KG1 (cell line): ENCODE data around the gene CCDC88B.
"Not testable (repeated sequence)": the region's sequence is repeated elsewhere in the genome, so short reads cannot be mapped to it uniquely, and the experiment has no call there.

ENCODE experiments used
- DNase-seq: peaks from one replicate; lab custom pipeline; 2025; lab: John Stamatoyannopoulos, UW

Gene CCDC88B

DNA sequence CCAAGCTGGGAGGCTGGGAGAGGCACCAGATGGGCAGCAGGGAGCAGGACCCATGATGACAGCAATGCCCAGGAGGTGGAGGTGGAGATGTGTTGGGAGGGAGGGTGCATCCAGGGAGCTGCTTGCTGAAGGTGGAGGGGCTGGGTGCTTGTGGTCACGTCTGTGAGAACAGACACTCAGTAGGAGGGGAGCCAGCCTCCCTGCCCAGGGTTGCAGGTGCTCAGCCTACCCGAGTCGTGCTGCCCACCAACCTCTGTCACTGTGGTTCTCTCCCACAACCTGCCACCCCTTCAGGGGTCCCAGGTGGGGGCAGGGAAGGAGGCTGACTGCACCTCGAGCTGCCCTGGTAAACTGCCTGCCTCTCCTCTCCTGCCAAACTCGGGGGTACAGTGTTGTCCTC lies 16.6 kb upstream of the CCDC88B start:
- DNase-seq: no peak

DNA sequence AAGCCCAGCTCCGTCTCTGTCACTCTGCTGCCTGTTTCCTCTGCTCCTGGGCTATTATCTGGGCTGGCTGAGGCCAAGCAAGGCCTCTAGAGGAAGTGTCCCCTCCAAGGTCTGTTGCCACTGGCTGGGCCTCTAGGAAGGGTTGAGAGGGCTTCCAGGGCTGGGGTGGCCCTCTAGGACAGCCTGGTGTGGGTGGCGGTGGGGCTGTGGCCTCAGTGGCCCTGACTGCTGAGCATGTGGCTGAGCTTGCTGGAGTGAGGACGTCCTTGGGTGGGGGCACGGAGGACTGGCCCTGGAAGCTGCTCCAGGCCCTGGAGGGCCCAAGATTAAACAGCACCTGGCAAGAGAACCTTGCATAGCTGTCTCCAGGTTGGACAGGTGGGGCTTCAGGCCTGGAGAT lies 16.0 kb upstream of the CCDC88B start:
- not testable (repeated sequence) for DNase-seq

GRCh38 chr11:64324692-64325469 lies 15.1 kb upstream of the CCDC88B start:
- no peak for DNase-seq

- DNase-seq: no peak
Observed at GRCh38 chr11:64327375-64327774, 12.6 kb upstream of the CCDC88B start.

- DNase-seq: no peak
Observed at GRCh38 chr11:64327993-64328392, 12.0 kb upstream of the CCDC88B start.

- no peak for DNase-seq
Observed at GRCh38 chr11:64330888-64331287, 9.1 kb upstream of the CCDC88B start.

- peak; percentile 97 for DNase-seq
Observed at GRCh38 chr11:64331569-64332371, 8.2 kb upstream of the CCDC88B start.

- DNase-seq: no peak
Observed at GRCh38 chr11:64333556-64333955, 6.4 kb upstream of the CCDC88B start.

DNA sequence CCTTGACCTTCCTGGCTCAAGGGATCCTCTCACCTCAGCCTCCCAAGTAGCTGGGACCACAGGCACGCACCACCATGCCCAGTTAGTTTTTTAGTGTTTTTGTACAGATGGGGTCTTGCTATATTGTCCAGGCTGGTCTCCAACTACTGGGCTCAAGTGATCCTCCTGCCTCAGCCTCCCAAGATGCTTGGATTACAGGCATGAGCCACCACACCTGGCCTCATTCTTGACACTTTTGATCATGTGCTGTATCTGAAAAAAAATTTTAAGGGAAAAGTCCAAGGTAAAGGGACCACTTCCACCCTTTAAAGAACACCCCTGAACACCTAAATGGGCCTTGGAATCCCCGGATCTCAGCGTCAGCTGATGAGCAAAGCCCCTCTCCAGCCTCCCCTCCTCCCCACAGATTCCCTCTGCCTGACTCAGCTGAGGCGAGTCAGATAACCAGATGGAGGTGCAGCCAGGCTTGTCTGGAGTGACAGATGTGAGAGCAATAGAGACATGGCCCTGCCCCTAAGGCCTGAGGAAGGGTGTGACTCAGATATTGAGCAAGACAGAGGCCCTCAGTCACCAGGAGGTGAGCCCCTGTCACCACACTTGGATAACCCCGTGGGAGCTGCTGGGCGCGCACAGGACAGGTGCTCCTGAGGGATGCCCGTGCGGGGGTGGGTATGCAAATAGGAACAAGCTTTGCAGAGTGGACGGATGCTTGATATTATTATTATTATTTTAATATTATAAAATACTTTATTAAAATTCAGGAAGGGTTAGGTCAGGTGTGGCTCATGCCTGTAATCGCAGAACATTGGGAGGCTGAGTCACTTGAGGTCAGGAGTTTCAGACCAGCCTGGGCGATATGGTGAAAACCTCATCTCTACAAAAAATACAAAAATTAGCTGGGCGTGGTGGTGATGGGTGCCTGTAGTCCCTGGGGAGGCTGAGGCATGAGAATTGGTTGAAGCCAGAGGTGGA lies 5.0 kb upstream of the CCDC88B start:
- no peak for DNase-seq

DNA sequence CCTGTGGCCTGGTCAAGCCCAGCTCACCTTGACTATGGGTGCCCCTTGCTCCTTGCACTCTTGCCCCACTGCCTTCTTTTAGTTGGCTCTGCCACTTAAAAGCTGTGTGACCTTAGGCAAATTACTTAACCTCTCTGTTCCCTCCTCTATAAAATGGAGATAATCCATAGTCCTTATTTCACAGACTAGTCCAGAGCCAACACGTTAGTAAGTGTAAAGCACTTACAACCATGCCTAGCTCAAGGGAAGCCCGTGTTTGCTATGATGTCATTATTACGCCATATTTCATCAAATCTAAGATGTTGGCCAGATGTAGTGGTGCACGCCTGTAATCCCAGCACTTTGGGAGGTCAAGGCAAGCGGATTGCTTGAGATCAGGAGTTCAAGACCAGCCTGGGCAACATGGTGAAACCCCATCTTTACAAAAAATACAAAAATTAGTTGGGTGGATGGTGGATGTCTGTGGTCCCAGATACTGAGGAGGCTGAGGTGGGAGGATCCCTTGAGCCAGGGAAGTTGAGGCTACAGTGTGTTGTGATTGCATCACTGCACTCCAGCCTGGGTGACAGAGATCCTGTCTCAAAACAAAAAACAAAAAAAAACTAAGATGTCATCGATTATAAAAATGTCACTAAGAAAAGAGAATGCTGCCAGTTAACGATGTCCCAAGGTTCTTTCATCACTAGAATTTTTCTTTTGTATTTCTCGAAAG lies 2.3 kb upstream of the CCDC88B start:
- DNase-seq: no peak

DNA sequence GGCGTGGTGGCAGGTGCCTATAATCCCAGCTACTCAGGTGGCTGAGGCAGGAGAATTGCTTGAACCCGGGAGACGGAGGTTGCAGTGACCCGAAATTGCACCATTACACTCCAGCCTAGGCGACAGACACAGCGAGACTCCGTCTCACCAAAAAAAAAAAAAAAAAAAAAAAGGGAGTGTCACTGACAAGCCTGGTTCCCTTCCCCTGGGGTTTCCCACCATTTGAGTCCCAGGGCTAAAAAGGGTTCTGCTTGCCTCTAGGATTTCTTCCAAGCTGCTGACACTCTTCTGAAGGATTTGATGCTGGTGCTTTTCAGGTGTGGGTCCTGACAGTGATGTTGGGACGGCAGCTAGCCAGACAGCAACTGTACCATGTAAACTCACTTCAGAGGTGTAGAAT lies 1.3 kb upstream of the CCDC88B start:
- no peak for DNase-seq

DNA sequence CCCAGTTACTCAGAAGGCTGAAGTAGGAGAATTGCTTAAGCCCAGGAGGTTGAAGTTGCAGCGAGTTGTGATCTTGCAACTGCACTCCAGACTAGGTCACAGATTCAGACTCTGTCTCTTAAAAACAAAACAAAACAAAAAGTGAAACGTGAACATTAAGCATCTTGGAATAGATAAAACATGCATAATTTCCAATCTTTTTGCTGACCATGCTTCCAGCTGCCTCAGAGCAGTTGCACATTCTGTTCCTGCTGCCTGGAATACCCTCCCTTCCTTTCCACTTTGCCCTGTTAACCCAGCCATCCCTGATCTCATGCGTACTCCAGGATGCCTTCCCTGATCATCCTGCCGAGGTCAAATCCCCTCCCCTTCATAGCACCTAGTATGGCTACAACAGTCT lies 718 bp upstream of the CCDC88B start:
- no peak for DNase-seq

DNA sequence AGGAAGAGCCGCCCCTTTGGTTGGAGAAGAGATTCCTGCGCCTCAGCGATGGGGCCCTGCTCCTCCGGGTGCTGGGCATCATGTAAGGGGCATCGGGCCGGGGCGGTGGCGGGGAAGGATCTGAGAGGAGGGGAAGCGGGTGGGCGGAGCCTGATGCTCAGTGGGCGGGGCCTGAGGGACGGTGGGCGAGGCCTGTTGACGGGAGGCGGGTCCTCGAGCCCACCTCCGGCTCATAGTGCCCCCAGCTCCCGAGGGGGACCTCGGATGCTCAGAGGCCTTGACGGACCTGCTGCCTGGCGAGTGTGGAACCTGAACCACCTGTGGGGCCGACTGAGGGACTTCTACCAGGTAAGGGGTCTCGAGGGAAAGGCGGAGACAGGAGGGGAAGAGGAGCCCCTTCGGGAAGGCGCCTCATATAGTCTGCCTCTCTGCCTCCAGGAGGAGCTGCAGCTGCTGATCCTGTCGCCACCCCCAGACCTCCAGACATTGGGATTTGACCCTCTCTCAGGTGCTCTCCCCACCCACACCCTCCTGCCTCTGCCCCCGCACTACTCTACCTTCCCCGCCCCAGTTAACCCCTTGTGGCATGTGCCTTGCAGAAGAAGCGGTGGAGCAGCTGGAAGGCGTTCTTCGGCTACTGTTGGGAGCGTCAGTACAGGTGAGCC lies 799 bp downstream of the CCDC88B start:
- peak; percentile 31 for DNase-seq

DNA sequence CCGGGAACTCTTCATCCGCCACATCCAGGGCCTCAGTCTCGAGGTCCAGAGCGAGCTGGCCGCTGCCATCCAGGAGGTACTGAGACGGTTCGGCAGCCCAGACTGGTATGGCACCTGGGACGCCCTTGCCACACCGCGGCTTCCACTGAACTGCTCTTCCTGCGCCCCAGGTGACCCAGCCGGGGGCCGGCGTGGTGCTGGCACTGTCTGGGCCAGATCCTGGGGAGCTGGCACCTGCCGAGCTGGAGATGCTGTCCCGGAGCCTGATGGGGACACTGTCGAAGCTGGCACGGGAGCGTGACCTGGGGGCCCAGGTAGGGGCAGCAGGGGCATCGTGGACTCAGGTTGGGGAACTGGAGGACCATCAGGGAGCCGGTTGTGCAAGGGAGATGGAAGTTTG lies 1.4 kb downstream of the CCDC88B start:
- no peak for DNase-seq

DNA sequence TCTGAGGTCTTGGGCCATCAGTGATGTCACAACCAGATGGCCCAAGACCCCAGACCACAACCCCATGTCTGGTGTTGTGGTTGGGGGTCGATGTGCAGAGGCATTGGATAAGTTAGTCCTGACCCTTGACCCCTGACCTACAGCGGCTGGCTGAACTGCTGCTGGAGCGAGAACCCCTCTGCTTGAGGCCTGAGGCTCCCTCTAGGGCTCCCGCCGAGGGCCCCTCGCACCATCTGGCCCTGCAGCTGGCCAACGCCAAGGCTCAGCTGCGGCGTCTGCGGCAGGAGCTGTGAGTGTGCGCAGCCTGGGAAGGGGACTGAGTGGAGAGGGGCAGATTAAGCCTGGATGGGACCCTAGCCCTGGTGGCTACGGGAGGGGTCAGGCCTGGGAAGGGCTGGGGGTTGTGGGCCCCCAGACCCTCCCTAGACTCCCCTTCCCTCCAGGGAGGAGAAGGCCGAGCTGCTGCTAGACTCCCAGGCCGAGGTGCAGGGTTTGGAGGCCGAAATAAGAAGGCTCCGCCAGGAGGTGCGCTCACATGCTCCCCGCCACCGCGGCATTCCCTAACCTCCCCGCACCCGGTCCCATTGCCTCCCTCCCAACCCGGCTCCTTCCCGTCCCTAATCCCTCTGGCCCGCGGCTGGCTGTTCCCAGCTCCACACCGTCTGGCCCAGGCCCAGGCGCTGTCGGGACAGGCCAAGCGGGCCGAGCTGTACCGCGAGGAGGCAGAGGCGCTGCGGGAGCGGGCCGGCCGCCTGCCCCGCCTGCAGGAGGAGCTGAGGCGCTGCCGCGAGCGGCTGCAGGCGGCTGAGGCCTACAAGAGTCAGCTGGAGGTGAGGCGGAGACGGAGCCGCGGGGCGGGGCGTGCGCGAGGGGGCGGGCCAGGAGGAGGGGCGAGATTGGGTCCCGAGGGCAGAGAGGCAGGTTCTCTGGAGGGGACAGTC lies 2.1 kb downstream of the CCDC88B start:
- no peak for DNase-seq

GRCh38 chr11:64342869-64343745 lies 3.1 kb downstream of the CCDC88B start:
- no peak for DNase-seq

- DNase-seq: no peak
Observed at GRCh38 chr11:64343767-64344559, 4.0 kb downstream of the CCDC88B start.

DNA sequence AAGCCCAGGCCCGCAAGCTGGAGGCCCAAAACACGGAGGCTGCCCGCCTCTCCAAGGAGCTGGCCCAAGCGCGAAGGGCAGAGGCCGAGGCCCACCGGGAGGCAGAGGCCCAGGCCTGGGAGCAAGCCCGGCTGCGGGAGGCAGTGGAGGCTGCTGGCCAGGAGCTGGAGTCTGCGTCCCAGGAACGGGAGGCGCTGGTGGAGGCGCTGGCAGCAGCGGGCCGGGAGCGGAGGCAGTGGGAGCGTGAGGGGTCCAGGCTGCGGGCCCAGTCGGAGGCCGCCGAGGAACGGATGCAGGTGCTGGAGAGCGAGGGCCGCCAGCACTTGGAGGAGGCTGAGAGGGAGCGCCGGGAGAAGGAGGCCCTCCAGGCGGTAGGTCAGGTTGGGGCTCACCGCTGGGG lies 4.8 kb downstream of the CCDC88B start:
- DNase-seq: no peak
